Right cardiac atrium (tissue), 5 donors: ENCODE measurements around the gene CLEC4M. TPM values are rescaled to one million over a fixed set of nuclear protein-coding genes. Genes with fewer than 3 reads are reported as not detected.
"Not testable (repeated sequence)": the region's sequence is repeated elsewhere in the genome, so short reads cannot be mapped to it uniquely, and the experiment has no call there.

Experiments
- ATAC-seq, 2 donors: fragments of 200-7000 bp; cut with Tn5 transposase; one replicate each; pipeline versions ENCODE4 v1.8.0 to v1.9.1; 2020; ENCODE audit warnings: moderate library complexity in 2 of 2, mild to moderate bottlenecking in 1 of 2
- DNase-seq, 3 donors: peaks; one replicate each; pipeline ENCODE4 v3.0.0-alpha.2; 2020
- H3K27ac ChIP-seq: one replicate; pipeline ENCODE4 v1.5.1; 2013; ENCODE audit warnings: mild to moderate bottlenecking, low read length, control low read depth, moderate library complexity
- H3K27me3 ChIP-seq: one replicate; pipeline ENCODE4 v1.6.1; 2013; ENCODE audit not compliant: control insufficient read depth, insufficient read depth
- H3K4me1 ChIP-seq: one replicate; pipeline ENCODE4 v1.6.1; 2013; ENCODE audit warnings: low read length; ENCODE audit not compliant: control insufficient read depth, insufficient read depth
- H3K4me3 ChIP-seq: one replicate; pipeline ENCODE4 v1.5.1; 2013; ENCODE audit warnings: low read length, control low read depth
- H3K9me3 ChIP-seq: one replicate; pipeline ENCODE4 v1.6.1; 2013; ENCODE audit warnings: low read length; ENCODE audit not compliant: control insufficient read depth
- WGBS: extraction: QIAGEN DNeasy Blood & Tissue Kit; methylation state at CpG from one replicate; pipeline ENCODE4 v1.1.7; 2013; 5-methylcytosine and 5-hydroxymethylcytosine counted together
- intact Hi-C, 4 donors: fragments of 100-400 bp; cut with DNase I; formaldehyde crosslinking; loops; one replicate each; pipeline versions ENCODE4 v1.11.0 to v1.14.0; 2022 to 2023
- polyA plus RNA-seq: library from polyadenylated mRNA; stranded (reverse); fragments of 200-250 nt; gene quantifications from one replicate; pipeline ENCODE4 v1.2.3, GENCODE V29; 2013
- total RNA-seq, 4 donors: library from RNA; stranded (reverse); fragmentation: NEBNext Ultra II Directional; extraction: Animal tissue kit (Norgen Biotek cat#: 25700); gene quantifications; one replicate each; pipeline ENCODE4 v1.2.1, GENCODE V29; 2021
- donor health status: healthy with polysubstance abuse.
- donor health status: DM: no; HTN: yes; CAD: no.
- donor health status: DM: no; HTN: no; CAD: no.
- donor health status: DM: no; HTN: yes; CAD: no; lungs with severe emphysema.
- donor health status: DM: yes; HTN: yes; CAD: no.

CLEC4M gene
- total and polyA plus RNA-seq, 5 donors, result not detected

GRCh38 chr19:7815325-7815724 is 52.3 kb downstream of the CLEC4M start:
- intact Hi-C loops, result no loop called here
- DNase-seq (no peak), ATAC-seq (no peak)
- Histone ChIP-seq H3K27me3 (no peaks in the 10 kb centered on the region), H3K4me3 (no peak overlapping the region), H3K9me3 (peaks cover 8% of the 10 kb centered on the region), H3K4me1 (no peaks in the 10 kb centered on the region), H3K27ac (no peak overlapping the region)
- WGBS, result 50% methylated on average over 10 of the region's 10 CpGs

- H3K9me3 ChIP-seq, H3K4me1 ChIP-seq, H3K4me3 ChIP-seq, DNase-seq, intact Hi-C loops, ATAC-seq, H3K27me3 ChIP-seq, H3K27ac ChIP-seq: not testable (repeated sequence)
- 91% methylated on average over 3 of the region's 3 CpGs for WGBS
These were observed 53.0 kb downstream of the CLEC4M start for GRCh38 chr19:7816040-7816439.

- Histone ChIP-seq H3K9me3 (peaks cover 5% of the 10 kb centered on the region), H3K4me1 (no peaks in the 10 kb centered on the region), H3K4me3 (no peak overlapping the region), H3K27ac (no peak overlapping the region), H3K27me3 (no peaks in the 10 kb centered on the region)
- DNase-seq (no peak), ATAC-seq (no peak)
- intact Hi-C loops, result no loop called here
- WGBS, result 95% methylated on average over 1 of the region's 1 CpG
These were observed 54.8 kb downstream of the CLEC4M start for GRCh38 chr19:7817801-7818200.

GRCh38 chr19:7818806-7819205 is 55.8 kb downstream of the CLEC4M start:
- 77% methylated on average over 2 of the region's 2 CpGs for WGBS
- H3K27ac ChIP-seq, result no peak overlapping the region
- no peaks in the 10 kb centered on the region for H3K27me3 ChIP-seq
- no peak overlapping the region for H3K4me3 ChIP-seq
- DNase-seq (no peak), ATAC-seq (no peak)
- peaks cover 5% of the 10 kb centered on the region for H3K9me3 ChIP-seq
- H3K4me1 ChIP-seq, result no peaks in the 10 kb centered on the region
- intact Hi-C loops, result no loop called here

Other genes starting within 250 kb of the CLEC4M start
- 100 to 1,000 TPM; 101 to 120 (median 115) TPM for gene ZNF358, start 247.1 kb upstream of the CLEC4M start, total RNA-seq
- gene ZNF358, start 247.1 kb upstream of the CLEC4M start, polyA plus RNA-seq, result 143 TPM
- 10 to 100 TPM; 19.5 to 24.4 (median 21.8) TPM for gene MCOLN1, start 240.6 kb upstream of the CLEC4M start, total RNA-seq
- gene MCOLN1, start 240.6 kb upstream of the CLEC4M start, polyA plus RNA-seq, result 20.7 TPM
- gene PNPLA6, start 227.5 kb upstream of the CLEC4M start, total RNA-seq, result 10 to 100 TPM; 53.4 to 70.9 (median 65.4) TPM
- gene PNPLA6, start 227.5 kb upstream of the CLEC4M start, polyA plus RNA-seq, result 33.5 TPM
- gene CAMSAP3, start 167.4 kb upstream of the CLEC4M start, total RNA-seq, result under 1 TPM; 0.20 to 0.71 (median 0.38) TPM
- 0.29 TPM for gene CAMSAP3, start 167.4 kb upstream of the CLEC4M start, polyA plus RNA-seq
- 10 to 100 TPM; 18.9 to 27.3 (median 26.0) TPM for gene XAB2, start 133.7 kb upstream of the CLEC4M start, total RNA-seq
- gene XAB2, start 133.7 kb upstream of the CLEC4M start, polyA plus RNA-seq, result 19.0 TPM
- 100 to 1,000 TPM; 136 to 194 (median 167) TPM for gene PET100, start 133.4 kb upstream of the CLEC4M start, total RNA-seq
- gene PET100, start 133.4 kb upstream of the CLEC4M start, polyA plus RNA-seq, result 191 TPM
- not detected for gene PCP2, start 129.5 kb upstream of the CLEC4M start, total RNA-seq
- 0.34 TPM for gene PCP2, start 129.5 kb upstream of the CLEC4M start, polyA plus RNA-seq
- gene STXBP2, start 126.1 kb upstream of the CLEC4M start, total RNA-seq, result 10 to 100 TPM in 1 of 4 donors, 1 to 10 TPM in 3; 6.8 to 12.1 (median 9.2) TPM
- 5.0 TPM for gene STXBP2, start 126.1 kb upstream of the CLEC4M start, polyA plus RNA-seq
- gene RETN, start 94.2 kb upstream of the CLEC4M start, total RNA-seq, result 1 to 10 TPM in 1 of 4 donors, under 1 TPM in 2, not detected in 1; 0.49 to 1.7 (median 0.78) TPM
- 7.2 TPM for gene RETN, start 94.2 kb upstream of the CLEC4M start, polyA plus RNA-seq
- under 1 TPM; 0.17 to 0.85 (median 0.47) TPM for gene MCEMP1, start 86.2 kb upstream of the CLEC4M start, total RNA-seq
- gene MCEMP1, start 86.2 kb upstream of the CLEC4M start, polyA plus RNA-seq, result 0.50 TPM
- gene TRAPPC5, start 82.4 kb upstream of the CLEC4M start, total RNA-seq, result 100 to 1,000 TPM in 1 of 4 donors, 10 to 100 TPM in 3; 94.8 to 121 (median 97.1) TPM
- gene TRAPPC5, start 82.4 kb upstream of the CLEC4M start, polyA plus RNA-seq, result 93.4 TPM
- gene FCER2, start 61.1 kb upstream of the CLEC4M start, total RNA-seq, result not detected
- gene FCER2, start 61.1 kb upstream of the CLEC4M start, polyA plus RNA-seq, result 0.09 TPM
- gene CLEC4G, start 31.1 kb upstream of the CLEC4M start, total RNA-seq, result 1 to 10 TPM in 2 of 4 donors, under 1 TPM in 2; 0.54 to 1.6 (median 1.1) TPM
- 0.32 TPM for gene CLEC4G, start 31.1 kb upstream of the CLEC4M start, polyA plus RNA-seq
- 10 to 100 TPM in 1 of 4 donors, 1 to 10 TPM in 3; 3.7 to 10.7 (median 9.1) TPM for gene CD209, start 15.7 kb upstream of the CLEC4M start, total RNA-seq
- gene CD209, start 15.7 kb upstream of the CLEC4M start, polyA plus RNA-seq, result 0.68 TPM
- 10 to 100 TPM; 17.7 to 20.5 (median 18.6) TPM for gene EVI5L, start 67.0 kb downstream of the CLEC4M start, total RNA-seq
- 22.2 TPM for gene EVI5L, start 67.0 kb downstream of the CLEC4M start, polyA plus RNA-seq
- gene PRR36, start 111.1 kb downstream of the CLEC4M start, total RNA-seq, result under 1 TPM in 2 of 4 donors, not detected in 2; 0.29 to 0.34 TPM
- 0.11 TPM for gene PRR36, start 111.1 kb downstream of the CLEC4M start, polyA plus RNA-seq
- gene LRRC8E, start 125.3 kb downstream of the CLEC4M start, total RNA-seq, result 1 to 10 TPM in 2 of 4 donors, under 1 TPM in 2; 0.93 to 1.2 (median 0.97) TPM
- gene LRRC8E, start 125.3 kb downstream of the CLEC4M start, polyA plus RNA-seq, result 0.36 TPM
- 10 to 100 TPM; 23.2 to 32.6 (median 28.5) TPM for gene MAP2K7, start 140.6 kb downstream of the CLEC4M start, total RNA-seq
- gene MAP2K7, start 140.6 kb downstream of the CLEC4M start, polyA plus RNA-seq, result 26.9 TPM
- gene TGFBR3L, start 151.6 kb downstream of the CLEC4M start, total RNA-seq, result 10 to 100 TPM in 3 of 4 donors, 1 to 10 TPM in 1; 8.0 to 17.6 (median 14.5) TPM
- gene TGFBR3L, start 151.6 kb downstream of the CLEC4M start, polyA plus RNA-seq, result 2.4 TPM
- 10 to 100 TPM in 3 of 4 donors, 1 to 10 TPM in 1; 9.6 to 14.4 (median 11.0) TPM for gene SNAPC2, start 157.1 kb downstream of the CLEC4M start, total RNA-seq
- gene SNAPC2, start 157.1 kb downstream of the CLEC4M start, polyA plus RNA-seq, result 12.2 TPM
- gene CTXN1, start 162.9 kb downstream of the CLEC4M start, total RNA-seq, result under 1 TPM in 2 of 4 donors, not detected in 2; 0.24 to 0.34 TPM
- gene CTXN1, start 162.9 kb downstream of the CLEC4M start, polyA plus RNA-seq, result 0.16 TPM
- gene TIMM44, start 180.4 kb downstream of the CLEC4M start, total RNA-seq, result 10 to 100 TPM; 51.1 to 88.9 (median 64.0) TPM
- 64.6 TPM for gene TIMM44, start 180.4 kb downstream of the CLEC4M start, polyA plus RNA-seq
- 10 to 100 TPM; 55.4 to 67.5 (median 64.6) TPM for gene ELAVL1, start 242.4 kb downstream of the CLEC4M start, total RNA-seq
- 28.4 TPM for gene ELAVL1, start 242.4 kb downstream of the CLEC4M start, polyA plus RNA-seq